Neuronal stem cell (in vitro differentiated cells): ENCODE data around the gene SMG7.

ENCODE experiments used
- DNase-seq: peaks from one replicate; pipeline ENCODE4 v3.0.0-alpha.2; 2013; ENCODE audit warnings: low spot score
- H2AFZ ChIP-seq: one replicate; pipeline ENCODE4 v1.6.1; 2013; ENCODE audit warnings: mild to moderate bottlenecking, low read length, inconsistent platforms
- H2AK5ac ChIP-seq: 2 replicates; pipeline ENCODE4 v1.6.1; 2013; ENCODE audit warnings: low read depth, mild to moderate bottlenecking, inconsistent platforms, low read length, moderate library complexity, mixed read lengths
- H2BK120ac ChIP-seq: 2 replicates; pipeline ENCODE4 v1.6.1; 2013; ENCODE audit warnings: low read depth, mild to moderate bottlenecking, inconsistent platforms, low read length, moderate library complexity, mixed read lengths
- H2BK12ac ChIP-seq: one replicate; pipeline ENCODE4 v1.6.1; 2013; ENCODE audit warnings: low read length, inconsistent platforms
- H2BK15ac ChIP-seq: 2 replicates; pipeline ENCODE4 v1.6.1; 2013; ENCODE audit warnings: mild to moderate bottlenecking, low read length, inconsistent platforms, mixed read lengths
- H2BK5ac ChIP-seq: one replicate; pipeline ENCODE4 v1.6.1; 2013; ENCODE audit warnings: inconsistent platforms, mild to moderate bottlenecking, low read length, moderate library complexity
- H3K14ac ChIP-seq: one replicate; pipeline ENCODE4 v1.6.1; 2013; ENCODE audit warnings: low read length, inconsistent platforms
- H3K18ac ChIP-seq: 2 replicates; pipeline ENCODE4 v1.6.1; 2013; ENCODE audit warnings: low read length, inconsistent platforms
- H3K23ac ChIP-seq: 2 replicates; pipeline ENCODE4 v1.6.1; 2013; ENCODE audit warnings: low read depth, mild to moderate bottlenecking, mixed read lengths, low read length, inconsistent platforms; ENCODE audit not compliant: poor library complexity
- H3K27ac ChIP-seq: replicated peaks from 3 replicates; pipeline ENCODE4 v1.5.1; 2013; ENCODE audit warnings: low read length, inconsistent platforms
- H3K27me3 ChIP-seq, 3 experiments: 2 replicates each; pipeline ENCODE4 v1.6.1; 2013; ENCODE audit warnings: low read length in 3 of 3, mild to moderate bottlenecking in 2 of 3, inconsistent platforms in 1 of 3, low read depth in 1 of 3, mixed read lengths in 1 of 3, moderate library complexity in 1 of 3; ENCODE audit not compliant: control insufficient read depth in 3 of 3, insufficient read depth in 3 of 3
- H3K36me3 ChIP-seq, 2 donors: replicated peaks in 1 of 2; 2 replicates each; pipeline ENCODE4 v1.6.1; 2013; ENCODE audit warnings: low read length in 2 of 2; ENCODE audit not compliant: control insufficient read depth in 2 of 2, insufficient read depth in 2 of 2
- H3K4ac ChIP-seq: 2 replicates; pipeline ENCODE4 v1.6.1; 2013; ENCODE audit warnings: inconsistent platforms, mild to moderate bottlenecking, low read length, moderate library complexity
- H3K4me1 ChIP-seq, 2 donors: 1 replicate in 1 of 2; 2 replicates in 1 of 2; pipeline ENCODE4 v1.6.1; 2013; ENCODE audit warnings: low read length in 2 of 2, low read depth in 1 of 2; ENCODE audit not compliant: control insufficient read depth in 2 of 2, insufficient read depth in 1 of 2
- H3K4me2 ChIP-seq: one replicate; pipeline ENCODE4 v1.6.1; 2013; ENCODE audit warnings: mild to moderate bottlenecking, low read length, inconsistent platforms; ENCODE audit not compliant: insufficient read depth, poor library complexity, severe bottlenecking
- H3K4me3 ChIP-seq, 2 donors: 2 replicates each; pipeline ENCODE4 v1.5.1; 2013; ENCODE audit warnings: low read length in 2 of 2, mild to moderate bottlenecking in 2 of 2, inconsistent platforms in 1 of 2, moderate library complexity in 1 of 2
- H3K79me1 ChIP-seq: one replicate; pipeline ENCODE4 v1.6.1; 2013; ENCODE audit warnings: low read depth, mild to moderate bottlenecking, inconsistent platforms, low read length, moderate library complexity
- H3K9ac ChIP-seq: one replicate; pipeline ENCODE4 v1.6.1; 2013; ENCODE audit warnings: mild to moderate bottlenecking, low read depth, low read length, inconsistent platforms; ENCODE audit not compliant: poor library complexity
- H3K9me3 ChIP-seq, 2 donors: replicated peaks in 1 of 2; 2 replicates each; pipeline versions ENCODE3 to v1.6.1; 2013; ENCODE audit warnings: low read length in 2 of 2, mild to moderate bottlenecking in 2 of 2, inconsistent platforms in 1 of 2, low read depth in 1 of 2, mixed read lengths in 1 of 2, moderate library complexity in 1 of 2; ENCODE audit not compliant: control insufficient read depth in 2 of 2, insufficient read depth in 1 of 2
- H4K8ac ChIP-seq: one replicate; pipeline ENCODE4 v1.6.1; 2013; ENCODE audit warnings: low read depth, mild to moderate bottlenecking, inconsistent platforms, low read length, moderate library complexity
- H4K91ac ChIP-seq: one replicate; pipeline ENCODE4 v1.6.1; 2013; ENCODE audit warnings: low read length, low read depth, mild to moderate bottlenecking, inconsistent platforms; ENCODE audit not compliant: poor library complexity
- WGBS, 2 donors: extraction: QIAGEN DNeasy Blood & Tissue Kit; methylation state at CpG; one replicate each; pipeline ENCODE4 v1.1.7; 2013; ENCODE audit warnings: missing lambda C conversion rate in 2 of 2, mixed read lengths in 1 of 2; ENCODE audit not compliant: insufficient read length in 2 of 2, insufficient replicate concordance in 1 of 2; ENCODE audit errors: extremely low coverage in 2 of 2; 5-methylcytosine and 5-hydroxymethylcytosine counted together

SMG7 gene

DNA sequence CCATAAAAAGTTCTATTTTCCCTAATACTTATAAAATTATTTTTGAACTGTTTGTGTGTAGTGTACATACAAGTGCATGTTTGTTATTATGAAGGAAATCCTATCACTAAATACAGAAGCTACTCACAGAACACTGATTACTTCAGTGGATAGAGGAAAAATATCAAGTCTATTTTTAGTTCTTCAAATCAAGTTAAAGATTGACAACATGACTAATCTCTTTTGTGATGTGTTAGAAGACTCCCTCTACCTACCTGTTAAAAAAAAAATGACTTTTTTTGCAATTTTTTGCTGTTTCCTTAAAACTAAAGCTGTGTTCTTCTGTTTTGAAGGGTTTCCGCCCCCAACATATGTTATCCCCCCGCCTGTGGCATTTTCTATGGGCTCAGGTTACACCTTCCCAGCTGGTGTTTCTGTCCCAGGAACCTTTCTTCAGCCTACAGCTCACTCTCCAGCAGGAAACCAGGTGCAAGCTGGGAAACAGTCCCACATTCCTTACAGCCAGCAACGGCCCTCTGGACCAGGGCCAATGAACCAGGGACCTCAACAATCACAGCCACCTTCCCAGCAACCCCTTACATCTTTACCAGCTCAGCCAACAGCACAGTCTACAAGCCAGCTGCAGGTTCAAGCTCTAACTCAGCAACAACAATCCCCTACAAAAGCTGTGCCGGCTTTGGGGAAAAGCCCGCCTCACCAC, 72.4 kb downstream of the SMG7 start:
- no peak overlapping the region for H2AFZ ChIP-seq
- no peak overlapping the region for H3K14ac ChIP-seq
- peaks cover 23 to 99% of the 10 kb centered on the region in 2 donors for H3K36me3 ChIP-seq
- H3K4ac ChIP-seq: no peak overlapping the region
- H3K23ac ChIP-seq: peak overlapping the region; percentile 82
- H4K8ac ChIP-seq: no peak overlapping the region
- H3K27me3 ChIP-seq: no peaks in the 10 kb centered on the region
- no CpG with 5 or more reads among the region's 5 CpGs for WGBS, 2 donors
- H3K18ac ChIP-seq: no peak overlapping the region
- H3K4me3 ChIP-seq: peak overlapping the region in 1 of 2 donors; percentile 55
- H3K79me1 ChIP-seq: no peaks in the 10 kb centered on the region
- no peak for DNase-seq
- H2AK5ac ChIP-seq: no peak overlapping the region
- no peaks in the 10 kb centered on the region for H3K9me3 ChIP-seq
- no peak overlapping the region for H2BK15ac ChIP-seq
- no peak overlapping the region for H2BK12ac ChIP-seq
- no peak overlapping the region for H4K91ac ChIP-seq
- no peak overlapping the region for H3K4me2 ChIP-seq
- H3K27ac ChIP-seq: no peak overlapping the region
- peaks cover 6 to 17% of the 10 kb centered on the region in 2 donors for H3K4me1 ChIP-seq
- no peak overlapping the region for H2BK120ac ChIP-seq
- H3K9ac ChIP-seq: no peak overlapping the region
- no peak overlapping the region for H2BK5ac ChIP-seq

DNA sequence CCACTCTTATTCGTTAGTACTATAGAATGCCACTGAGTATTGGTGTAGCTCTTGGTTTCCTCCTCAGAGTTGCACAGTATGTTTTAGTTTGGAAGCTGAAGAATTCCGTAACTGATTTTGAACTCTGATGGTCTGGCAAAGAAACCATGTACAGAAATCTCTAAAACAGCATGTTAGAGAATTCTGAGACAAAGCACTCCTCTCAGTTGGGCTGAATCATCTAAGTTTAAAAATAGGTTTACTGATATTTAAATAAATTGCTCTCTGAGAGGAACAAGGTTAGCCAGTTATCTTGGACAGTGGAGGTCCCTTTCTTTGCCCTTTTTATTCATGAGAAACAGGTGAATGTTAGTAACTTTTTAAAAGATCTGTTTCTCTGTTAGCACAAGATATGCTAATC, 74.1 kb downstream of the SMG7 start:
- Histone ChIP-seq H2BK120ac (no peak overlapping the region), H3K27ac (no peak overlapping the region)
- no CpG with 5 or more reads among the region's 2 CpGs for WGBS, 2 donors

DNA sequence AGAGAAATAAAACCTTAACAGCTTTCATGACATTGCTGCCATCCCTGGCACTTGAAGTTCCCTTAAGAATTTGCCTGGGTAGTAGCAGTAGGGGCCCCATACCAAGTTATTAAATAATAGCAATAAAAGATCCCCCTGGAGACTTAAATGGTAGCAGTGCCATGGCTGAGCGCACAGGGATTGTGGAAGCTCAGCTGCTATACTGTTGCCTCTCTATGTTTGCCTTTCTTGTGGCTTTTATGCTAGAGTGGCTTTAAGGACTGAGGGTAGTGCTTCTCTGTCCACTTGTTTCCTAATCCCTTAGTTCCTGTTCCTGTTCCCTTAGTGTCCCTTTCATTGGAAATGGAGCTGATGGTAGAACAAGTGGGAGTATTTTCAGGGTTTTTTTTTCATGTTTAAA, 75.8 kb downstream of the SMG7 start:
- H3K4me2 ChIP-seq: no peak overlapping the region
- no peak overlapping the region for H2BK120ac ChIP-seq
- H3K9me3 ChIP-seq: no peaks in the 10 kb centered on the region
- no peak for DNase-seq
- no peak overlapping the region for H2AFZ ChIP-seq
- no CpG with 5 or more reads among the region's 1 CpG for WGBS, 2 donors
- H3K14ac ChIP-seq: no peak overlapping the region
- no peak overlapping the region for H2BK5ac ChIP-seq
- H3K18ac ChIP-seq: no peak overlapping the region
- no peak overlapping the region for H4K8ac ChIP-seq
- H2BK15ac ChIP-seq: no peak overlapping the region
- H3K23ac ChIP-seq: no peak overlapping the region
- H3K36me3 ChIP-seq: peaks cover 32 to 99% of the 10 kb centered on the region in 2 donors
- H2AK5ac ChIP-seq: no peak overlapping the region
- H3K4me1 ChIP-seq: peaks cover 6 to 17% of the 10 kb centered on the region in 2 donors
- H4K91ac ChIP-seq: no peak overlapping the region
- H3K4me3 ChIP-seq: no peak overlapping the region
- no peaks in the 10 kb centered on the region for H3K79me1 ChIP-seq
- H2BK12ac ChIP-seq: no peak overlapping the region
- H3K27ac ChIP-seq: no peak overlapping the region
- H3K9ac ChIP-seq: no peak overlapping the region
- no peaks in the 10 kb centered on the region for H3K27me3 ChIP-seq
- no peak overlapping the region for H3K4ac ChIP-seq

More for the DNA sequence above, 74.1 kb downstream of the SMG7 start:
- H3K4ac ChIP-seq: no peak overlapping the region
- no peak overlapping the region for H4K91ac ChIP-seq
- no peak overlapping the region for H4K8ac ChIP-seq
- no peak overlapping the region for H3K4me3 ChIP-seq
- H3K79me1 ChIP-seq: no peaks in the 10 kb centered on the region
- no peaks in the 10 kb centered on the region for H3K27me3 ChIP-seq
- DNase-seq: no peak
- peaks cover 24 to 99% of the 10 kb centered on the region in 2 donors for H3K36me3 ChIP-seq
- no peaks in the 10 kb centered on the region for H3K9me3 ChIP-seq
- H2BK12ac ChIP-seq: no peak overlapping the region
- H2BK5ac ChIP-seq: no peak overlapping the region
- peaks cover 6 to 17% of the 10 kb centered on the region in 2 donors for H3K4me1 ChIP-seq
- H2AFZ ChIP-seq: no peak overlapping the region
- H3K18ac ChIP-seq: no peak overlapping the region
- no peak overlapping the region for H2BK15ac ChIP-seq
- H3K14ac ChIP-seq: no peak overlapping the region
- H3K4me2 ChIP-seq: no peak overlapping the region
- H3K23ac ChIP-seq: no peak overlapping the region
- no peak overlapping the region for H2AK5ac ChIP-seq
- no peak overlapping the region for H3K9ac ChIP-seq

GRCh38 chr1:183550915-183551314, 78.6 kb downstream of the SMG7 start:
- Histone ChIP-seq H3K4me1 (peaks cover 11 to 17% of the 10 kb centered on the region in 2 donors), H3K4ac (no peak overlapping the region), H3K18ac (no peak overlapping the region), H3K14ac (no peak overlapping the region), H3K4me3 (no peak overlapping the region), H3K23ac (no peak overlapping the region), H2BK15ac (no peak overlapping the region), H3K79me1 (no peaks in the 10 kb centered on the region), H3K9ac (no peak overlapping the region), H4K91ac (no peak overlapping the region), H4K8ac (no peak overlapping the region), H2BK5ac (no peak overlapping the region), H3K27me3 (no peaks in the 10 kb centered on the region), H2BK120ac (no peak overlapping the region), H2BK12ac (no peak overlapping the region), H3K36me3 (peaks cover 29 to 98% of the 10 kb centered on the region in 2 donors), H3K27ac (no peak overlapping the region), H3K9me3 (no peaks in the 10 kb centered on the region), H3K4me2 (no peak overlapping the region), H2AFZ (no peak overlapping the region), H2AK5ac (no peak overlapping the region)
- WGBS, 2 donors: no CpG with 5 or more reads among the region's 3 CpGs
- no peak for DNase-seq
